ENCODE data around the gene LATS2. TPM values are rescaled to one million over a fixed set of nuclear protein-coding genes. Genes with fewer than 3 reads are reported as not detected.

Gene LATS2
- total RNA-seq, 2 experiments from 2014 or later, result 6.2 to 6.5 TPM

GRCh38 chr13:21100211-21100610, 38.8 kb upstream of the LATS2 start:
- Histone ChIP-seq H3K9me3 (ENCODE audit: control insufficient read depth in 1 of 2, insufficient read depth in 1 of 2, low read length in 2 of 2) (no peaks in the 10 kb centered on the region), H3K4me1 (ENCODE audit: insufficient read depth, low read length) (no peaks in the 10 kb centered on the region), H3K27me3 (ENCODE audit: control insufficient read depth in 1 of 2, insufficient read depth in 2 of 2, low read length in 2 of 2) (no peaks in the 10 kb centered on the region), H3K27ac (ENCODE audit: low read depth in 1 of 2, low read length in 2 of 2) (no peak overlapping the region), H3K4me3 (ENCODE audit: low read length) (no peak overlapping the region), H3K36me3 (ENCODE audit: insufficient read depth, low read length) (no peaks in the 10 kb centered on the region)
- ATAC-seq (ENCODE audit: poor library complexity) (no peak), DNase-seq (no peak)
- Mint-ChIP-seq H3K27me3 (no peaks in the 10 kb centered on the region), H3K9me3 (no peaks in the 10 kb centered on the region), H3K4me1 (ENCODE audit: low read depth) (no peaks in the 10 kb centered on the region), H3K36me3 (ENCODE audit: low read depth) (no peaks in the 10 kb centered on the region), H3K4me3 (no peak overlapping the region), H3K27ac (no peak overlapping the region)
- ChIA-PET POLR2A (no interaction called here), CTCF (no interaction called here)
- no peak for TF ChIP-seq CTCF (IDR thresholded peaks at IDR 0.05)
- intact Hi-C loops (cut with DNase I, micrococcal nuclease), result no loop called here

GRCh38 chr13:21095311-21095710, 33.9 kb upstream of the LATS2 start:
- Mint-ChIP-seq H3K27me3 (no peaks in the 10 kb centered on the region), H3K4me1 (ENCODE audit: low read depth) (no peaks in the 10 kb centered on the region), H3K4me3 (no peak overlapping the region), H3K27ac (no peak overlapping the region), H3K36me3 (ENCODE audit: low read depth) (no peaks in the 10 kb centered on the region), H3K9me3 (no peaks in the 10 kb centered on the region)
- ATAC-seq (ENCODE audit: poor library complexity) (no peak), DNase-seq (no peak)
- Histone ChIP-seq H3K4me1 (ENCODE audit: insufficient read depth, low read length) (no peaks in the 10 kb centered on the region), H3K36me3 (ENCODE audit: insufficient read depth, low read length) (no peaks in the 10 kb centered on the region), H3K4me3 (ENCODE audit: low read length) (no peak overlapping the region), H3K27ac (ENCODE audit: low read depth in 1 of 2, low read length in 2 of 2) (no peak overlapping the region), H3K27me3 (ENCODE audit: control insufficient read depth in 1 of 2, insufficient read depth in 2 of 2, low read length in 2 of 2) (no peaks in the 10 kb centered on the region), H3K9me3 (ENCODE audit: control insufficient read depth in 1 of 2, insufficient read depth in 1 of 2, low read length in 2 of 2) (no peaks in the 10 kb centered on the region)
- ChIA-PET CTCF (no interaction called here), POLR2A (no interaction called here)
- TF ChIP-seq CTCF (IDR thresholded peaks at IDR 0.05), result no peak
- intact Hi-C loops (cut with DNase I, micrococcal nuclease), result no loop called here

GRCh38 chr13:21089830-21090229, 28.4 kb upstream of the LATS2 start:
- no peaks in the 10 kb centered on the region for H3K27me3 ChIP-seq (ENCODE audit: control insufficient read depth in 1 of 2, insufficient read depth in 2 of 2, low read length in 2 of 2)
- ATAC-seq (ENCODE audit: poor library complexity), result no peak
- no peaks in the 10 kb centered on the region for H3K4me1 ChIP-seq (ENCODE audit: insufficient read depth, low read length)
- H3K4me3 ChIP-seq (ENCODE audit: low read length), result no peak overlapping the region
- H3K9me3 Mint-ChIP-seq, result no peaks in the 10 kb centered on the region
- intact Hi-C loops (cut with DNase I, micrococcal nuclease), result no loop called here
- no peaks in the 10 kb centered on the region for H3K27me3 Mint-ChIP-seq
- DNase-seq, result no peak
- no peaks in the 10 kb centered on the region for H3K9me3 ChIP-seq (ENCODE audit: control insufficient read depth in 1 of 2, insufficient read depth in 1 of 2, low read length in 2 of 2)
- TF ChIP-seq CTCF (IDR thresholded peaks at IDR 0.05), result no peak
- ChIA-PET POLR2A (no interaction called here), CTCF (no interaction called here)
- H3K4me3 Mint-ChIP-seq, result no peak overlapping the region
- H3K36me3 Mint-ChIP-seq (ENCODE audit: low read depth), result no peaks in the 10 kb centered on the region
- no peak overlapping the region for H3K27ac Mint-ChIP-seq
- no peak overlapping the region for H3K27ac ChIP-seq (ENCODE audit: low read depth in 1 of 2, low read length in 2 of 2)
- no peaks in the 10 kb centered on the region for H3K4me1 Mint-ChIP-seq (ENCODE audit: low read depth)
- no peaks in the 10 kb centered on the region for H3K36me3 ChIP-seq (ENCODE audit: insufficient read depth, low read length)
